ENCODE data around the gene MUC6. TPM values are rescaled to one million over a fixed set of nuclear protein-coding genes. Genes with fewer than 3 reads are reported as not detected.
"Not testable (repeated sequence)": the region's sequence is repeated elsewhere in the genome, so short reads cannot be mapped to it uniquely, and the experiment has no call there.

Gene MUC6
- total RNA-seq, 4 donors from 2014 or later: not detected

DNA sequence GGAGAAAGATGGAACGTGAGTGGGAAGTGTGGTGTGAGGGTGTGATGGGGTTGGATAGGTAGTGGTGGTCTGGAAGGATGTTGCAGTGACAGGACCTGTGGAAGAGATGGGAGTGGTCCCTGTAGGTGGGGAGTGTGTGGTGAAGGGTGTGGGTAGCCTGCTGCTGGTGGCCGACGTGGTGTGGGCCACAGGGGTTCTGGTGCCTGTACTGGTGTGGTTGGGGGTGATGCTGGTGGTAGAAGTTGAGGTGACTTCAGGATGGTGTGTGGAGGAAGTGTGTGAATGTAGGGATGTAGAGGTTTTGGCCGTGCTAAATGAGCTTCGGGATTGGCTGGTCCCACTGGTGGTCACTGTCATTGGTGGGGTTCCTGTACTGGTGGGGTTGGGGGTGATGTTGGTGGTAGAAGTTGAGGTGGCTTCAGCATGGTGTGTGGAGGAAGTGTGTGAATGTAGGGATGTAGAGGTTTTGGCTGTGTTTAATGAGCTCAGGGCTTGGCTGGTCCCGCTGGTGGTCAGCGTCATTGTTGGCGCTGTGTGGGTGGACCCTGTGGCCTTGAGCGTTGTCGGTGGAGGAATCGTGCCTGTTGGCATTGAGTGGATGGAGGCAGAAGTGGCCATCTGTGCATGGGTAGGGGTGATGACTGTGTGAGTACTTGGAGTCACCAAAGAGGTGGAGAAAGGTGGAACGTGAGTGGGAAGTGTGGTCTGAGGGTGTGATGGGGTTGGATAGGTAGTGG, 19.1 kb downstream of the MUC6 start:
- TF ChIP-seq, protein P1, sequence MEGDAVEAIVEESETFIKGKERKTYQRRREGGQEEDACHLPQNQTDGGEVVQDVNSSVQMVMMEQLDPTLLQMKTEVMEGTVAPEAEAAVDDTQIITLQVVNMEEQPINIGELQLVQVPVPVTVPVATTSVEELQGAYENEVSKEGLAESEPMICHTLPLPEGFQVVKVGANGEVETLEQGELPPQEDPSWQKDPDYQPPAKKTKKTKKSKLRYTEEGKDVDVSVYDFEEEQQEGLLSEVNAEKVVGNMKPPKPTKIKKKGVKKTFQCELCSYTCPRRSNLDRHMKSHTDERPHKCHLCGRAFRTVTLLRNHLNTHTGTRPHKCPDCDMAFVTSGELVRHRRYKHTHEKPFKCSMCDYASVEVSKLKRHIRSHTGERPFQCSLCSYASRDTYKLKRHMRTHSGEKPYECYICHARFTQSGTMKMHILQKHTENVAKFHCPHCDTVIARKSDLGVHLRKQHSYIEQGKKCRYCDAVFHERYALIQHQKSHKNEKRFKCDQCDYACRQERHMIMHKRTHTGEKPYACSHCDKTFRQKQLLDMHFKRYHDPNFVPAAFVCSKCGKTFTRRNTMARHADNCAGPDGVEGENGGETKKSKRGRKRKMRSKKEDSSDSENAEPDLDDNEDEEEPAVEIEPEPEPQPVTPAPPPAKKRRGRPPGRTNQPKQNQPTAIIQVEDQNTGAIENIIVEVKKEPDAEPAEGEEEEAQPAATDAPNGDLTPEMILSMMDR (IDR thresholded peaks at IDR 0.05): no peak
- no peak for TF ChIP-seq EP300 (IDR thresholded peaks at IDR 0.05)
- TF ChIP-seq POLR2AphosphoS5 (IDR thresholded peaks at IDR 0.05): no peak
- TF ChIP-seq POLR2A (IDR thresholded peaks at IDR 0.05; ENCODE audit: low read depth): no peak
- peaks cover 0 to 28% (median 14%) of the 10 kb centered on the region in 4 donors for H3K36me3 ChIP-seq
- 81% methylated on average over 12 of the region's 12 CpGs for WGBS
- no peaks in the 10 kb centered on the region for H3K9me3 ChIP-seq
- H3K27ac ChIP-seq (replicated peaks in 1 of 4): no peak overlapping the region
- no peaks in the 10 kb centered on the region for H3K27me3 ChIP-seq
- no peak overlapping the region for H3K4me3 ChIP-seq
- intact Hi-C loops (cut with DNase I): no loop called here
- H3K4me1 ChIP-seq: no peaks in the 10 kb centered on the region
- DNase-seq (ENCODE audit: extremely low spot score): peak; percentile 96

DNA sequence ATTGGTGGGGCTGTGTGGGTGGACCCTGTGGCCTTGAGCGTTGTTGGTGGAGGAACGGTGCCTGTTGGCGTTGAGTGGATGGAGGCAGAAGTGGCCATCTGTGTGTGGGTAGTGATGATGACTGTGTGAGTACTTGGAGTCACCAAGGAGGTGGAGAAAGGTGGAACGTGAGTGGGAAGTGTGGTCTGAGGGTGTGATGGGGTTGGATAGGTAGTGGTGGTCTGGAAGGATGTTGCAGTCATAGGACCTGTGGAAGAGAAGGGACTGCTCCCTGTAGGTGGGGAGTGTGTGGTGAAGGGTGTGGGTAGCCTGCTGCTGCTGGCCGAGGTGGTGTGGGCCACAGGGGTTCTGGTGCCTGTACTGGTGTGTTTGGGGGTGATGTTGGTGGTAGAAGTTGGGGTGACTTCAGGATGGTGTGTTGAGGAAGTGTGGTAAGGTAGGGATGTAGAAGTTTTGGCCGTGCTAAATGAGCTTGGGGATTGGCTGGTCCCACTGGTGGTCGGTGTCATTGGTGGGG, 19.9 kb downstream of the MUC6 start:
- H3K4me3 ChIP-seq; intact Hi-C loops (cut with DNase I); H3K4me1 ChIP-seq; H3K9me3 ChIP-seq; H3K27me3 ChIP-seq; H3K27ac ChIP-seq (replicated peaks in 1 of 4): not testable (repeated sequence)
- 64% methylated on average over 7 of the region's 7 CpGs for WGBS
- H3K36me3 ChIP-seq: peaks cover 8 to 36% (median 22%) of the 10 kb centered on the region in 4 donors
- DNase-seq (ENCODE audit: extremely low spot score): peak; percentile 93

DNA sequence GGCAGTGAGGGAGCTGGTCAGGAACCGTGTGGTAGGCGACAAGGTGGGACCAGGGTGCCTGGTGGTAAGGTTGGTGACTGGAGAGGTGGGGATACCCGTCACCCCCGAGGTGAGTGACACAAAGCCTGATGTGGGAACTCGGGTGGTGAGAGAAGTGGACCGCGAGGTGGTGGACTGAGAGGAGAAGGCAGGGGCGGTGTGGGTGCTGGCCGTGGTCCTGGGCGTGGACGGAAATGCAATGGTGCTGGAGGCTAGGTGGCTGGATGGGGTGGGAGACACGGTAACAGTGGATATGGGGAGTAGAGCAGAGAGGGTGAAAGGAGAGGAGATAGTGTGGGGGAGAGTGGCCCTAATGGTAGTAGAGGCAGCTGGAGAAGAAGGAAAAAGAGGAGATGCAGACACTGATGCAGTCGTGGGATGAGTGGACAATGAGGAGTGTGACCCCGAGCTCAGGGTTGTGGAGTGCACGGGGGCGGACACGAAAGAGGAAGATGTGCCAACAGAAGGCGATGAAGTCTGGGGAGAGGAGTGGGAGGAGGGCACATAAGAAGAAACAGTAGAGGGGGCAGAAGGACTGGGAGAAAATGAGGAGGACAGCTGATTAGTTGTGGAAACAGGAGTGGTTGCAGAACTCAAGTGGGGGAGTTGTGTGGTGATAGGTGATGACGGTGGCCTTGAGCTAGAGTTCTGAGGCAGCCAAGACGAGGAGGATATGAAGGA, 20.5 kb downstream of the MUC6 start:
- Histone ChIP-seq H3K27me3 (no peaks in the 10 kb centered on the region), H3K9me3 (no peaks in the 10 kb centered on the region), H3K36me3 (peaks cover 14 to 42% (median 29%) of the 10 kb centered on the region in 4 donors), H3K4me3 (no peak overlapping the region), H3K27ac (replicated peaks in 1 of 4) (no peak overlapping the region), H3K4me1 (no peaks in the 10 kb centered on the region)
- DNase-seq (ENCODE audit: extremely low spot score): no peak
- intact Hi-C loops (cut with DNase I): no loop called here
- TF ChIP-seq POLR2A (IDR thresholded peaks at IDR 0.05; ENCODE audit: low read depth) (no peak), EP300 (IDR thresholded peaks at IDR 0.05) (no peak), POLR2AphosphoS5 (IDR thresholded peaks at IDR 0.05) (no peak)
- TF ChIP-seq, protein P1 (IDR thresholded peaks at IDR 0.05): no peak
- whole genome bisulfite sequencing: 95% methylated on average over 20 of the region's 20 CpGs

DNA sequence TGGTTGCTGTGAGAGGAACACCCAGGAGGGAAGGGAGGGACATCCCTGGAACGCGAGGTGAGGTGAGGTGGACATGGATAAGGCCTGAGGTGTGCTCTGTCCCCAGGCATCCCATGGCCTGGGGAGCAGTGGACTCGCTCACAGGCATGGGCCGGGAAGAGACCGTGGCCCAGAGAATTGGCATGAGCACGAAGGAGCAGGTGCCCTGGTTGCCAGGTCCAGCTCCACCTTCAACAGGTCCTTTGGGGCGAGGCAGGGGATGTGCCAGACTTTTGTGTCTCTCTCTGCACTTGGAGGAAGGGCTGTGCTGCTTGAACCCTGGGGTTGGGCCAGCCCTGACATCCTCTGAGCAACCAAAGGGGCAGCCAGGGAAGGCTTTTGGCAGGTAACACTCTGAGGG, 21.5 kb downstream of the MUC6 start:
- no peak for DNase-seq (ENCODE audit: extremely low spot score)
- no peak overlapping the region for H3K27ac ChIP-seq (replicated peaks in 1 of 4)
- no peaks in the 10 kb centered on the region for H3K9me3 ChIP-seq
- intact Hi-C loops (cut with DNase I): no loop called here
- H3K4me1 ChIP-seq: no peaks in the 10 kb centered on the region
- H3K27me3 ChIP-seq: no peaks in the 10 kb centered on the region
- 93% methylated on average over 6 of the region's 7 CpGs for WGBS
- H3K4me3 ChIP-seq: no peak overlapping the region
- peaks cover 24 to 52% (median 38%) of the 10 kb centered on the region in 4 donors for H3K36me3 ChIP-seq
- TF ChIP-seq POLR2AphosphoS5 (IDR thresholded peaks at IDR 0.05): no peak
- TF ChIP-seq, protein P1 (IDR thresholded peaks at IDR 0.05): no peak

DNA sequence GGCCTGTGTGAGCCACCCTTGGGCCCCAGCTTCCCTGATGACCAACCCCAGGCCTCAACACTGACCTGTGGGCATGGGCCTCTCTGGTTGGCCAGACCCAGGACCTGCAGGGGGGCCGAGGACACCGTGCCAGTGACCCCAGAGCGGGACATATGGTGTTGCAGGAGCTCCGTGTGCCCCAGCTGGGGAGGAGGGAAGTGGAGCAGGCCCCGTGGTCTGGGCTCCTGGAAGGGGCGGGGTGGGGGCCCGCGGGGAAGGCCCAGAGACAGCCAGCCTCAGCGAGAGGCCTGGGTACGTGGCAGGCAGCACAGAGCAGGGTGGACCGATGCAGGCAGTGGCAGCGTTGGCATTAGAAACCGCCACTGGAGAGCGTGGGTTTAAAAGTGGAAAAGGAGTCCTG, 22.2 kb downstream of the MUC6 start:
- WGBS: 82% methylated on average over 14 of the region's 14 CpGs
- Histone ChIP-seq H3K4me3 (no peak overlapping the region), H3K27ac (replicated peaks in 1 of 4) (no peak overlapping the region), H3K36me3 (peaks cover 31 to 59% (median 46%) of the 10 kb centered on the region in 4 donors), H3K9me3 (no peaks in the 10 kb centered on the region), H3K27me3 (no peaks in the 10 kb centered on the region), H3K4me1 (no peaks in the 10 kb centered on the region)
- TF ChIP-seq POLR2A (IDR thresholded peaks at IDR 0.05; ENCODE audit: low read depth) (no peak), POLR2AphosphoS5 (IDR thresholded peaks at IDR 0.05) (no peak), EP300 (IDR thresholded peaks at IDR 0.05) (no peak)
- TF ChIP-seq, protein P1 (IDR thresholded peaks at IDR 0.05): no peak
- intact Hi-C loops (cut with DNase I): no loop called here
- no peak for DNase-seq (ENCODE audit: extremely low spot score)
